SH-SY5Y (cell line): Measurements from ENCODE around the gene SLCO3A1.
A peak's percentile ranks its signal among the peaks of the same experiment; 100 is the strongest.

ENCODE experiments used
- GATA2 ChIP-seq: IDR thresholded peaks from 2 replicates; pipeline ENCODE4 v1.6.1; 2011; ENCODE audit warnings: mild to moderate bottlenecking, low read depth, low read length
- GATA3 ChIP-seq: IDR thresholded peaks from 2 replicates; pipeline ENCODE4 v1.6.1; 2011; ENCODE audit warnings: low read depth, mild to moderate bottlenecking, low read length, moderate library complexity

SLCO3A1 gene

DNA sequence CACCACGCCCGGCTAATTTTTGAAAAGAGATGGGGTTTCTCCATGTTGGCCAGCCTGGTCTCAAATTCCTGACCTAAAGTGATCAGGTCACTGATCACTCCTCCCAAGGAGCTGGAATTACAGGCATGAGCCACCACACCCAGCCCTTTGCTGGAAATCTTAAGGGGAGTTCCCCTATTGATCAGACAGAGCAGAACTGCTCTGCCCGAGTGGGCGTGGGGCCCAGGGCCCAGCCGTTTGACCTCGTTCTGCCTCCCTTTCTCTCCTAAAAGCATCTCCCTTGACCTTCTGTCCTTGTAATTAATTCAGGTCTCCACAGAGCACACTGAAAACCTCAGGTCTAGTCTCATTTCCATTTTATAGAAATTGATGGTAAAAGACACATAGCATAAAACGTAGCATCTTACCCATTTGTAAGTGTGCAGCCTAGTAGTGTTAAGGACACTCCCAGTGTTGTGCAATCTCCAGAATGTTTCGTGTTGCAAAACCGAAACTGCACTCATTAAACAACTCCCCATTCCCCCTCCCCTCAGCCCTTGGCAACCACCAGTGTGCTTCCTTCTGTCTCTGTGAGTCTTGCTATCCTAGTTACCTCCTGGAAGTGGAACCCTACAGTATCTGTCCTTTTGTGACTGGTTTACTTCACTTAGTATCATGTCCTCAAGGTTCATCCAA, 89.3 kb downstream of the SLCO3A1 start:
- TF ChIP-seq GATA2: no peak
- no peak for TF ChIP-seq GATA3

DNA sequence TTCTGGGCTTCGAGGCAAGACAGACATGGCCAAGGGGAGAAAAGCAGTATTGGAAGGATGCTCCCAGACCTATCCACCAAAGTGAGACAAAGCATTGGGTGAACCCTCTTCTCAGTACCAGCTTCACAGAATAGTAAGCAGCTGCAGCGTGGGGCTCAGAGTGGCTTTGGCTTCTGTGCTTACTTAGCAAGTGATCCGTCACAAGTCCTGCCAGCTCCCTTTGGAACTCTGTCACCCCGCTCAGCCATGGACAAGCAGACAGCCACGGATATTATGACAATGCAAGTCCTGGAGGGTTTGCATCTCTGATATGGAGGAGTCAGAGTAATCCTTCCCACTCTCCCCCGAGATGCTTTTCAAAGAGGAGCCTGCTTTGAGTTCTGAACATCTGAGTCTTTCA, 90.8 kb downstream of the SLCO3A1 start:
- TF ChIP-seq GATA2 (no peak), GATA3 (no peak)

DNA sequence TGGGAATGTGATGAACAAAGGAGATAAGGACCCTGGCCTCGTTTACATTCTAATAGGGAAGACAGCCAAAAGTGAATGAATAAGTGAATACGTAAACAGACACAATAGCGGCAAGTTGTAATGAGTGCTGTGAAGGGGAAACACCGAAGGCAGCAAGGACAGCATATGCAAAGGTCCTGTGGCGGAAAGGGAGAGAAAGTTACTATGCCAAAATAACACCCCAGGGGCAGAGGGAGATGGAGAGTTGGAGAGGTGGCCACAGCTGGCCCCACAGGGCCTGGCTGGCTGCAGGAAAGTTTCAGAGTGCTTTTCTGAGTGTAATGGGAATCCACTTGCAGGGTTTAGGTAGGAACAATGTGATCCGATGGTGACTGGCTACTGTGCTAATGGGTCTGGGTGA, 91.9 kb downstream of the SLCO3A1 start:
- TF ChIP-seq GATA2 (no peak), GATA3 (no peak)

DNA sequence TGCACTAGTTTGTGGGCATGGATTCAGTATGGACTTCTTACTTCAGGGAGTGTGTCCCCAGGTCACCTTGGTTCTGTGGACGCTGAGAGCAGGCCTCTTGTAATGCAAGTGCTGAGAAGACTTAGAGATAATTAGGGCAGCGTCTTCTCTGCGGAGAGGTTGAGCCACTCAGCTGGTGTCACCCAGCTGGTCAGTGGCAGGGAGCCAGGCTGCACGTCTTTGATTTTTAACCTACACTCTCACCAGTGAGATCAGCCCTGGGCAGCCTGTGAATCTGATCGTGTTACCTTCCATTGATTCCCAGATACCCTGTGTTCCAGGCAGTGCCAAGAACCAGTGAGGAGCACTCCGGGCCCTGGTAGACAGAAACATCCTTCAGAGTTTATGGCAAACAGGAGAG, 92.6 kb downstream of the SLCO3A1 start:
- no peak for TF ChIP-seq GATA3
- no peak for TF ChIP-seq GATA2

DNA sequence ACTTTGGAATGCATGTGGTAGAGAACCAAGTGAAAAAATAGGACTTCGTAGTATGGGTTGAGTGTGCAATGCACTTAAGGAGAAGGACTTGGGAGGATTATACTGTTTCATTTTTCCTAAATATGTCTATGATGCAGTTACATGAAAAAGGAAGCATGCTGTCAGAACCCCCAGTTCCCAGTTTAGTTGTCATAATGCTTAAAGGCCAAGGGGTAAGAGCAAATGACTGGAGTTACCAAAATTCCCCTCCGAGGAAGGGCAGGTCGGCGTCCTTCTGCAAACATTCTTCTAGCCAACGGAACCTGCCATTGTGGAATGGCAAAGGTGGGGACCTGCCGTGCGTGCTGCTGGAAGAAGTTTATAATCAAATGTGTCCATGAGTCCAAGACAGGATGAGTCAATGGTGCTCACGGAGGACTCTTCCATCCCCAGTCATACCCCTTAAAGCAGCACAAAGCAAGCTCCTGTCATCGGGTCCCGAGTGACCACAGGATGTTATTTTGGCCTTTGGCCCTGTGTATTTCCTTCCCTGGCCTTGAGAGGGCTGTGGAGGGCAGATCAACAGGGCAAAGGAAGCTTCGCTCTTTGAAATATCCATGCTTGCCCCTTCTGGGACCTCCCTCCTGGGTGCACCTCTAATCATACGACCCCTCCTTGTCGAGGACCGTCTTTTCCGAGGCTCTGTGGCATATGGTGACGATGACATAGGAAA, 93.2 kb downstream of the SLCO3A1 start:
- TF ChIP-seq GATA3: no peak

DNA sequence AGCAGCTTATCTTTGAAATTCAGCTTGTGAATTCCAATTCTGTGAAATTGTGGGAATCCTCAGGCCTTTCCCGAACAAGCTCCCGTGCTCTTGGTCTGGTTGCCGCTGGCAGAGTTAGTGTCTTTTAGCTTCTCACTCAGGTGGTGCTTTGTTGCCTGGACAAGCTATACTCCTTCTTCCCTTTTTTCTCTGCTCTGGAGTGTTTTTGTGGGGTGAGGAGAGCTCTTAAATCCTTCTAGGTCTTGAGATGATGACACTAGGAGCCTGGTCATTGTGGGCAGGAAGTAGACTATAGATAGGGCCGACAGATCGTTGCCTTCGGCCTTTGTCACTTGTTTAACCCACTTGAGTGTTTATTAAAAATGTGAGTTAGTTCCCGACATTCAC, 93.8 kb downstream of the SLCO3A1 start:
- TF ChIP-seq GATA2: no peak
- no peak for TF ChIP-seq GATA3

DNA sequence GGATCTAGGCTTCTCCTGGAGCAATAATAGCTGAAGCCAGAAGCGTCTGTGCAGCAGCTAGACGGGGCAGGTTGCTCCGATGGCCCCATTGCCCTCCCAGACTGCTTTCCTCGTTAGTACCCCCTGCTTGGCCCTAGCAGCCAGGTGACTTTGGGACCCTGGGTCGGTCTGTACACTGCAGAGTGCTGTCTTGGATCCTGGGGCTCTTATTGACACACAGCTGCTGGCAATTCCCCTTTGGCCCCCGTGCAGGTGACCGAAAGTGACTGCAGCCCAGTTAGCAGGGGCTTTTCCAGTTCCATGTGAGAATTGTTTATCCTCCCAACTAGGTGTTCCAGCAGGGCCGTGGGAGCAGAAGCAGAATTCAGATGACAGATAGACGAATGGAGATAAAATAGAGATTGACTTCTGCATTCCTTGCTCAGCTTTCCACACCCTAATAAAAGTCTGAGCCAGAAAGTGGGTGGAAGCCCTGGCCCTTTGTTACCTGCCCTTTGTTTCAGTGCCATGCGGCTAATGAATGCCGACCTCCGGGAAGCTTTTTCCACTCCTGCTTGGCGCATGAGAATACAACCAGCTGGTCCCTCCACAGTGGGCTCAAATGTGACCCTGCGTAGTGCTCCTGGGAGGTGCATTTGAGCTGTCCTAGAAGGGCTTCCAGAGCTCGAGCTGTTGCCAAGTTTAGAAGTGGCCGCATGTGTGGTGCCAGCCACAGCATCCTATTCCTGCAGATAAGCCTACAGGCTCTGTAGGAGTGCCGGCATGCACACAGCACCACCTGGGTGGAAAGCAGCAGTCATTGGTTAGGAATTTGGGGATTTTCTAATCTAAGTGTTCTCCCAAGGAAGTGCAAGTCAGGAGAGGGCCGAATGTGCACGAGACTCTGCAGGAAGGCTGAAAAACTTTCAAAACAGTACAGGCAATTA, 94.4 kb downstream of the SLCO3A1 start:
- TF ChIP-seq GATA2 (no peak), GATA3 (no peak)

DNA sequence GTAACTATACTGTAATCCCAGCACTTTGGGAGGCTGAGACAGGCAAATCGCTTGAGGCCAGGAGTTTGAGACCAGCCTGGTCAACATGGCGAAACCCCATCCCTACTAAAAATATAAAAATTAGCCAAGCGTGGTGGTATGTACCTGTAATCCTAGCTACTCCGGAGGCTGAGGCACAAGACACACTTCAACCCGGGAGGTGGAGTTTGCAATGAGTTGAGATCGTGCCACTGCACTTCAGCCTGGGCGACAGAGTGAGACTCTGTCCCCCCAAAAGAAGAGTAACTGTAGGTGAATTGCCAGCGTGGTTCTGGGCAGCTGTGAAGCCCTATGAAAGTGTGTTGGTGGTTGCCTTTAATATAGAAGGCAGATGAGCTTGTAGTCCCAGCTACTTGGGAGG, 95.9 kb downstream of the SLCO3A1 start:
- no peak for TF ChIP-seq GATA3
- no peak for TF ChIP-seq GATA2

DNA sequence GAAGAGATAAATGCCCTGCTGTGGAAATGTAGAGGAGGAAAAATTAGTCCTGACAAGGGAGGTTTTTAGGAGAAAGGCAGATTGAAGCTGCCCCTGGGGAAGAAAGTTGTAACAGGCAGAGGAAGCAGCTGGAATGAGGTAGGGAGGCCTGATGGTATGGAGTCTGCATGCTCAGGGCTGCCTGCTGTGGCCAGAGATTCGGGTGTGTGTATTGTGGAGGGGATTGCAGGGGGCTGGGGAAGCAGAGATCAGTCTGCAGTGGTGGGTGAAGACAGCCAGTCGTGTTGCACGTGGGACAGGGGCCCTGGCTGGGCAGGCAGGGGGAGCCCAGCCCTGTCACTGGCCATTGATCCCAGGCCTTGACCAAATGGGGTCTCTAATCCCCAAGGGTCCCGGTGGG, 96.5 kb downstream of the SLCO3A1 start:
- TF ChIP-seq GATA3 (no peak), GATA2 (no peak)

DNA sequence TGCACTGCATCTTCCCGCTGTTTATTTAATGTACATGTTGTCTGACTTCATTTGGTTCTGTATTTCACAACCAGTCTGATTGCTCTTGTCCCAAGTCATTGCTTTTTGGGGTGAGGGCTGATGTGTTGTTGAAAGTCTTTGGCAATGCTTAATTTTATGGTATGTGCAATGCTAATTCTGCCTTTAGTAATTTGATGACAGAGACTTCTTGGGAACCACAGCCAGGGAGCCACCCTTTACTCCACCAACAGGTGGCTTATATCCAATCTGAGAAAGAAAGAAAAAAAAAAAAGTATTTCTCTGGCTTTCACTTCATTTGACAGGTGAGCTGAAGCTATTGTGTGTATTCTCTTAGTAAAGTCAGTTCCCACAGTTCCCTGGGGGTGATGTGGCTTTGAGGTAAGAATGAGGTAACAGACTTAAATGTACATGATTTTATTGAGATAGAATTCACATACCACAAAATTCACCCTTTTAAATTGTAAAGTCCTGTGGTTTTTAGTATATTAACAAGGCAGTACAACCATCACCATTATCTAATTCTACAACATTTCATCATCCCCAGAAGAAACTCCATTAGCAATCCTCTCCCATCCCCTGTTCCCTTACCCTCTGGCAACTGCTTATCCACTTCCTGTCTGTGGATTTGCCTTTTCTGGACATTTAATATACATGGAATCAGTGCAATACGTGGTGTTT, 97.3 kb downstream of the SLCO3A1 start:
- TF ChIP-seq GATA2 (no peak), GATA3 (no peak)

DNA sequence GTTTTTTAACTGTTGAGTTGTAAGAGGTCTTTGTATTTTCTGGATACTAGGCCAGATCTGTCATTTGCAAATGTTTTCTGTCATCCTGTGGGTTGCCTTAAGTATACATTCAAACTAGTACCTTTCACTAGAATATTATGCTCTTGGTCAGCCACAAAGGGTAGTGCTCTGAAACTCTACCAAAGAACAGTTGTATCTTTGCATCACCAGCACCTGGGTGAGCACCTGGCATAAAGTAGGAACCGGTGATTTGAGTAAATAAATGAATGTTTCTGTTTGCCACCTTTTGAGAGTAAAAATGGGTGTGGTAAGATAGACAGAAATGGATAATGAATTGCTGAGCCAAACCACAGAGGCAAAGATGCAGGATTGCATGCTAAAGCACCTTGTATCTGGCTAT, 98.7 kb downstream of the SLCO3A1 start:
- TF ChIP-seq GATA3 (no peak), GATA2 (no peak)

DNA sequence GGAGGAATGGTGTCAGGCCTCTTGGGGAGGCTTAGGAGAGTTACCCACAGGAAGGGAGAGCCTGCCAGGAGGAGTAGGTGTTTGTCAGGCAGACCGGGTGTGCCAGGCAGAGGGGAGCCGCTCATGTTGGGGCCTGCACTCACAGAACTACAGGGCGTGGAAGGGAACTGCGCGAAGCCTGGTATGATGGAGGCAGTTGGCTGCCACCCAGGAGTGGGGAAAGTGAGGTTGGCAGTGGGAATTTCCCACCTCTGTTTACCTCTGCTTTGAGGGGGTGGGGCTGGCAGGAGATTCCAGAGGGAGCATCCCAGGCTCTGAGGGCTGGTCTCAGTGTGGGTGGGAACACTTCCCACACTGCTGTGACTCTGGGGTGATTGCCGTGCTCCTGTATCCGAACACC, 99.9 kb downstream of the SLCO3A1 start:
- TF ChIP-seq GATA3 (no peak), GATA2 (no peak)

DNA sequence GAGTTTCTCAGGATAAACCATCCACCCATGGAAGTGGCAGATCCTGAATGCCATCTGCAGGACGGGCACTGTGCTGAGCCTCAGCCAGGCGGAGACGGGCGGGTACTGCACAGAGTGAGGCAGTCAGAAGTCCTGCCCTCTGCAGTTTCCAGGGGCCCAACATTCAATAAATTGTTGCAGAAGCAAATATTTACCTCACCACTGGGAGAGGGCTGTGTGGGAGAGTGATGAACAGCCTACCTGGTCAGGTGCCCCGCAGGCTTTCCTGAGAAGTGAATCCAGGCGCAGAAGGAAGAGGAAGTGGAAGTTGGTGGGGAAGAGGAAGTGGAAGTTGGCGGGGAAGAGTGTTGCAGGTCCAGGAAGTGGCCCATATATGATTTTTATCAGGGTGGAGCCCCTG, 100.8 kb downstream of the SLCO3A1 start:
- TF ChIP-seq GATA2 (no peak), GATA3 (no peak)

DNA sequence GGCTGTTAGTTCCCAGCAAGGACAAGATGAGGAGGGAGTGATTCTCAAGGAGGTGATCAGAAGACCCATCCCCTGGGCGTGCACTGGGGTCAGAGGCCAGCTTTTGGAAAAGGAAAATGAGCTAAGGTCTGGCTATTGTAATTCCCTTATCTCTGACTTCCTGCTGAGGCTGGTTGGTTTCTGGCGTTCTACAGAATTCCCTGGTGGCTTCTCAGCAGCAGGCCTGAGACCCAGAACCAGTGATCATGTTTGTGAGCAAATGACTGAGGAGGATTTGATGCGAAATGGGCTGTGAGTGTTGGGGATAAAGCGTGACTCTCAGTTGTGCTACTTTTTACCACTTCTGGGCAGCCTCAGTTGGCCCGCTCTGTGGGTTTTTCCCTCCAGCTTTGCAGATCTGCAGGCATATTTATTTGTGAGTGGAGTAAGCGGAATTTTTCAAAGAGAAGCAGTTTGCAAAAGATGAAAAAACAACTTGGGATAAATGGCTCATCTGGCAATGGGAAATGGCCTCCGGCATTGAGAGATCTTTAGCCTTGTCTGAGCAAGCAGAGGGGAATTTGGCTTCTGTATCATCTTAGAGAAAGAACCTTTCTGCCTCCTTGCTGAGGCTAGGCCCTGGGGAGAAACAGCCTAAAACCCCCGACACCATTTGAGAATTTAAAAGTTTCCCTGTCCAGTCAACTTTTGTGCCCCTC, 102.7 kb downstream of the SLCO3A1 start:
- TF ChIP-seq GATA3: no peak
- peak; percentile 72 for TF ChIP-seq GATA2
